SK-N-DZ (cell line): Measurements from ENCODE around the gene DOC2B. TPM values are rescaled to one million over a fixed set of nuclear protein-coding genes. Genes with fewer than 3 reads are reported as not detected.
"Not testable (repeated sequence)": the region's sequence is repeated elsewhere in the genome, so short reads cannot be mapped to it uniquely, and the experiment has no call there.

Source experiments
- DNase-seq: peaks from one replicate; pipeline ENCODE4 v3.0.0-alpha.2; 2015; ENCODE audit warnings: low spot score
- polyA plus RNA-seq, 2 experiments: library from polyadenylated mRNA; depleted of rRNA; stranded (reverse); fragments of >200 nt; gene quantifications; 2 replicates each; pipeline ENCODE4 v1.2.3, GENCODE V29; 2014

DOC2B gene
- polyA plus RNA-seq (2014; cell fraction: cytosol; rRNA removed), result 11.6 and 13.7 TPM in 2 replicates
- polyA plus RNA-seq (2014; cell fraction: nucleus; rRNA removed), result 7.9 and 11.5 TPM in 2 replicates

DNA sequence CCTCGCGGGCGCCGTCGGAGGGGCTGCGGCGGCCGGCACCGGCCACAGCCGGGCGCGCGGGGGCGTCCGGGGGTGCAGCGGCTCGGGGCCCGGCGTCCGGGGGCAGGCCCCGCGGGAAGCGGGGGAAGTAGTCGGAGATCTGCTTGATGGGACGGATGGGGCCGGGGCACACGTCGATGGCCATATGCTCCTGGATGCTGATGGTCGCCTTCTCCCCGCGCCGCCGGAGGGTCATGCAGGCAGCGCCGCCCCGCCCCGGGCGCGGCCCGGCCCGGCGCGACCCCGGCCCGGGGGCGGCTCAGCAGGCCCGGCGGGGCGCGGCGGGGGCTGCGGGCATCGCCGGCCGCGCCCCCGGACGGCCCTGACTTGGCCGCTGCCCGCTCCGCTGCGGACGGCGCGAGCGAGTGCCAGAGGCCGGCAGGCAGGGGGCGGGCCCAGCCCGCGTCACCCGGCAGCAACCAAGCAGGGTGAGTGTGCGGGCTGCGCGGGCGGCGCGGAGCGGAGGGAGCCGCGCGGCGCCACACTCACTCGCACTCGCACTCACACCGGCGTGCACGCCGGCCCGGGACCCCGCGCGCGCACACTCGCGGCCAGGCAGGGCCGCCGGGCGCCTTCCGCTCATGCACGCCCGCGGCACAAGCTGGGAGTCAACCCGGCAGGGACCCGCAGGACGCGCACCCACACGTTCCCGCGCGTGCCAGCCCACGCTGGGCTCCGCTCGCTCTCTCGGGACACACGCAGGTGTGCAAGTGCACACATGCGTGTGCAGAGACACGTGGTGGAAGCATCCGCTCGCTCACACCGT, at the start of gene DOC2B:
TSS of gene DOC2B (minus strand) at position 406 of the 805 bp plus-strand sequence. CDS start at position 235, 171 bp downstream.
- no peak for DNase-seq

GRCh38 chr17:230395-230770, 48.9 kb upstream of the DOC2B start:
- DNase-seq, result no peak

DNA sequence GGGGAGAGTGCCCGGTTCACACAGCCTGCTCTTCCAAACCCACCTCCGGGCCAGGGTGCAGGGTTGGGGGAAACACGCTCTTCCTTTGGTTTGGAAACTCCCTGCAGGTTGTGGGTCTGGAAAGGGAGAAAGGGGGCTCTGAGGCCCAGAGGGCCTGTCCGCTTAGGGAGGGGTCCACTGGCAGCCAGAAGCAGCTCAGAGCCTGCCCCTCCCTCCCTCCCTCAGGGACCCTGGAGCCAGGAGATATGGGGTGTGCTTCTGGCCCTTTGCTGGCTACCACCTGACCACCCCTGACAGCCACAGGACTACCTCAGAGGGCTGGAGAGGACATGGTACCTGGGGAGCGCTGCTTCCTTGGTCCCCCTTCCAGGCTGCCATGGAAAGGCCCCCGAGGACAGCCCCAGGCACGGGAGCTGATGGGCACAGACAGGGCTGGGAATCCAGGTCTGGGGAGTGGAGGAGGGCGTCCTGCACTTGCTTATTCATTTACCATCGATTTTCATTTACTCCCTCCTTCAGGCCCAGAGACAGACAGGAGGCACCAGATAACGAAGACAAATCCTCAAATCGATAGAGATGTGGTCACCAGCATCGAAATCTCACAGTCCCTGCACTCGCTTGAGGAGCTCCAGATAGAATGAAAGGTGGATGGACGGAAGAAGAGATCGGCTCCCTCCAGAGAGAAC, 48.4 kb upstream of the DOC2B start:
- peak; percentile 79 for DNase-seq

DNA sequence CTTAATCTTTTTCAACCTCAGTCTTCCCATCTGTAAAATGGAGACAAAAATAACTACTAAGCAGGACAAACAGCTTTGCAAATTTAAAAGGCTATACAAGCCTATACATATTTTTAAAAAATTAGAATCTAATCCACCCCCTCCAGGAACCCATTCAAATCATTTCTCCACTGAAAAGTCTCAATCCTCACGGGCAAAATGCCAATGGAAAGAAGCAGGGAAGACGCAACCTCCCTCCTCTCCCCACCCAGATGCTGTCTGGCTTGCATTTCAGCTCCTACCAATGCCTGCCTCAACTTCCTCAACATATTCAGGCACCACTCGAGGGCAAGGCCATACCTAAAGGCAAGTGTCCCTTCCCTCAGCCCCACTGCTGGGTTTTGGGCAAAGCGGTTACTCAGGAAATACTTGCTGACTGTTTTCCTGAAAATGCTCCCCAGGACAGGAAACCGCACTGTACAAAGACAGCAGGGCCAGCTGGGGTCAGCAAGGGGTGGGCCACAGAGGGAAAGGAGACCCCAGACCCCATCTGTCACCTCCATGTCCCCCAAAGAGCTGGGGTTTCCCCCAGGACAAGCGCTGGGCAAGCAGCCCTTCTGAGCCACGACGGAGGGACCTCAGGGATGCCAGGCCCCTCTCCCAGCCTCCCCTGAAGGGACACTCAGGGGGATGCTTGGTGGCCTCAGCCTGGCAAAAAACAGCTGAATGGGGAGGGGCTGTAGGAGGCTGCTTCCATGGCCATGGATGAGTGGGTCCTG, 47.7 kb upstream of the DOC2B start:
- no peak for DNase-seq

DNA sequence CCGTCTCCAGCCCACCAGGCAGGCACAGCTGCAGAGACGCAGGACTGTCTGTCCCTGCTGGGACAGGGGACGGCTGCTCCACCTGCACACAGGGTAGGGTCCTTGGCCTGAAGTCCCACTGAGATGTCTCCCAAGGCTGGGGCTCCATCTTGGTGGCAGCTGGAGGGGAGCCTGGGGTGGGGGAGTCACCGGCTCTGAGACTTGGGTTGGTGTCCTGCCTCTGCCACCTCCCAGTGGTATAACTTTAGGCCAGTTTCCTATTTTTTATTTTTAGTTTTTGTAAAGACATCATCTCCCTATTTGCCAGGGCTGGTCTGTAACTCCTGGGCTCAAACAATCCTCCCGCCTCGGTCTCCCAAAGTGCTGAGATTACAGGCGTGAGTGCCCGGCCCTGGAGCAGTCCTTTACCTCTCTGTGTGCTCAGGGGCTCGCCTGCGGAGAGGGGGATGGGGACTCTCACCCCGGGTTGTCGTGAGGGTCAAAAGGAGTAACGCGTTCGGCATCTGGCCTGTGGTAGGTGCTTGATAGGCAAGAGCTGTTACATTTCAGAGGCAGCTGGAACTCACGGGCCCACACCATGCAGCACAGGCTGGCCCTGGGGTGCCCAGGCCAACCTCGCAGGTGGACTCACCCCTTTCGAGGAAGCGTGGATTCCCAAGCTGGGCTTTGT, 46.6 kb upstream of the DOC2B start:
- no peak for DNase-seq

GRCh38 chr17:227078-227945, 45.9 kb upstream of the DOC2B start:
- no peak for DNase-seq

- no peak for DNase-seq
These were observed 44.9 kb upstream of the DOC2B start for GRCh38 chr17:226108-227077.

GRCh38 chr17:225551-225950, 44.1 kb upstream of the DOC2B start:
- no peak for DNase-seq

DNA sequence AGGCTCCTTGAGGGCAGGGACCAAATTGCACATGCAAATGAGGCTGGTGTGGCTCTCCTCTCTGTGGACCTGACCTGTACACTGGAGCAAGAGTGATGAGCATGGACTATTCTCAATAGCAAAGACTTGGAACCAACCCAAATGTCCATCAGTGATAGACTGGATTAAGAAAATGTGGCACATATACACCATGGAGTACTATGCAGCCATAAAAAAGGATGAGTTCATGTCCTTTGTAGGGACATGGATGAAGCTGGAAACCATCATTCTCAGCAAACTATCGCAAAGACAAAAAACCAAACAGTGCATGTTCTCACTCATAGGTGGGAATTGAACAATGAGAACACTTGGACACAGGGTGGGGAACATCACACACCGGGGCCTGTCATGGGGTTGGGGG, 43.1 kb upstream of the DOC2B start:
- DNase-seq, result not testable (repeated sequence)

GRCh38 chr17:223723-224471, 42.4 kb upstream of the DOC2B start:
- no peak for DNase-seq

DNA sequence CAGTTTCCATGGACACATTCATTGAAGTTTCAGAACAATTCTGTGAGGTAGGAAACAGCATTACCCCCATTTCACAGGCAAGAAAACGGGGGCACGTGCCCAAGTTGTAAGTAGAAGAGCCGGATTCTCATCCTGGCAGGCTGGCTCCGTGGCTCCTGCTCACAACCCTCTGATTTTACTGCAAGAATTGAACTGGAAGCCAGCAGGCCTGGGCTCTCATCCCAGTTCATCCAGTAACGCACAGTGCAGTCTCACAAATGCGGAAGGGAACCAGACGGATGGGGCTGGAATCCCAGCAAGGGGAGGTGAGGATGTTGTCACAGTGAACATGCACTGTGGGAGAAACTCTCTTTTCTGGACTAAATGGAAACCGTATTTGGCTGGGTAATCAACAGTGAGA, 40.7 kb upstream of the DOC2B start:
- no peak for DNase-seq

- DNase-seq, result no peak
These were observed 38.2 kb upstream of the DOC2B start for GRCh38 chr17:219696-220095.

- no peak for DNase-seq
These were observed 37.1 kb upstream of the DOC2B start for GRCh38 chr17:218432-219110.

DNA sequence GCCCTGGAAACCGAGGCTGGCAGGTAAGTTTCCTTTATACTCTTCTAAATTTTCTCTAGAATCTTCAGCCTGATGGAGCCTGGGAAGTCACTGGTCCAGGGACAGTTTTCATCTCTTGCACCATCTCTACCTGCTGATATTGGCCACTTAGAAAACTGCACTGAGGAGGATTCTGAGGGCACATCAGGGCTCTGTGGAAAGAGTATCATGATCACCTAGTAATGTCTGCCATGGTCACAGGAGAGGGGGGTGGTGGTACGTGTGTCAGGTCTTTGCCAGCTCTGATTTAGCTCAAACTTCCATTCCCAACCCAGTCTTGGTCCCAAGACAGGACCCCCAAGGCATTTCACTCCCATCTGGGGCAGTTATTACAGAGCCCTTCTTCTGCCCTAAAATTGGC, 35.2 kb upstream of the DOC2B start:
- DNase-seq, result no peak

- not testable (repeated sequence) for DNase-seq
These were observed 34.4 kb upstream of the DOC2B start for GRCh38 chr17:215563-216478.

DNA sequence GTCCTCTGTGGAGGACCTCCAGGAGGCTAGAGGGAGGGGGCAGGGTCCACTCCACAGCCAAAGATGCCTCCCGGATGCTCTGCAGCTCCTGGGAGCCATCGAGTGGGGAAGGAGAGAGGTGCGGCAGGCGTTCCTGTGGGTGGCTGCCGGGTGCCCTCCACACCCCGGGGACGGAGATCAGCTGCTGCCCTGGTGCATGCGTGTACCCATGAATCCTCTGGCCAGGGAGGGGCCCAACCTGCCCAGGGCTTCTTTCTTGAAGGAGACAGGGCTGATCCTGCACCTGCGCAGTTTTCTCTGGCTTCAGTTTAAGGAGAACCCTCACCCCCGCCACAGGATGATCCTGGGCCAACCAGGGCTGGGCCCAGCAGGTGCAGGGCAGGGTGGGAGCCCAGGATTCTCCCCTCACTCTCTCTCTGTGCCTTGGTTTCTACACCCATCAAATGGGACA, 33.5 kb upstream of the DOC2B start:
- DNase-seq, result no peak
